Measurements from ENCODE around the gene NDUFB10. TPM values are rescaled to one million over a fixed set of nuclear protein-coding genes. Genes with fewer than 3 reads are reported as not detected.

The NDUFB10 gene
- total RNA-seq, 1 experiment from 2014 or later, result 287 TPM

DNA sequence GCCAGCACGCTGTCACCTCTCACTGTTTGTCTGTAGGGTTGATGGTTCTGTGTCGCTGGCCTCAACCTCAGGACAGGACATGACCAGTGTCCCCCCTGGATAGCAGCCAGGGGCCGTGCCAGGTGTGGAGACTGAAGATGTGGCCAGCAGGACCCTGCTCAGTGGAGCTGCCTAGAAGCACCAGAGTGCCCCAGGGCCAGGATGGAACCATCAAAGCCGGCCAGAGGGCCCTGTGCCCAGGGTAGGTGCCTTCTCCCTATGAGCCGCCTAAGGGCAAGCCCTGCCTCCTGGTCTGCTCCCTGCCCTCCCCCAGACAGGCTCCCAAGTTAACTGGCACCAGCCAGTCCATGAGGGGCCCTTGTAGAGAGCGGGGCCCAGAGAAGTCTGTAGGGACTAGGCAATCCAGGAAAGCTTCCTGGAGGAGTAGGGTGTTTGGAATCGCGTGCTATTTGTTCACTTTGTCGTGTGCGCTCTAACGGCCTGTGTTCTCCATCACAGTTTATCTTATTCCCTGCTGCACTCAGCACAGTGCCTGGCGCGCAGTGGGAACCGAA lies 546 bp upstream of the NDUFB10 start:
- H3K4me3 ChIP-seq (ENCODE audit: low read depth in 2 of 2, low read length in 2 of 2), result peak overlapping the region; percentile 75 to 80
- peaks cover 3% of the 10 kb centered on the region for H3K36me3 ChIP-seq (ENCODE audit: control insufficient read depth, insufficient read depth, low read length)
- H3K4me1 ChIP-seq (ENCODE audit: control insufficient read depth, insufficient read depth, low read length), result peaks cover 12% of the 10 kb centered on the region
- no TSS peak for BruUV-seq (replicated peaks)
- intact Hi-C loops (cut with micrococcal nuclease; ENCODE audit: unreplicated experiment) (no loop called here), in situ Hi-C loops (cut with HindIII; ENCODE audit: low pct_unique_long_range_greater_than_20kb, low sequenced_read_pairs) (no loop called here)
- peak; percentile 4 for ATAC-seq
- TF ChIP-seq, protein P1, sequence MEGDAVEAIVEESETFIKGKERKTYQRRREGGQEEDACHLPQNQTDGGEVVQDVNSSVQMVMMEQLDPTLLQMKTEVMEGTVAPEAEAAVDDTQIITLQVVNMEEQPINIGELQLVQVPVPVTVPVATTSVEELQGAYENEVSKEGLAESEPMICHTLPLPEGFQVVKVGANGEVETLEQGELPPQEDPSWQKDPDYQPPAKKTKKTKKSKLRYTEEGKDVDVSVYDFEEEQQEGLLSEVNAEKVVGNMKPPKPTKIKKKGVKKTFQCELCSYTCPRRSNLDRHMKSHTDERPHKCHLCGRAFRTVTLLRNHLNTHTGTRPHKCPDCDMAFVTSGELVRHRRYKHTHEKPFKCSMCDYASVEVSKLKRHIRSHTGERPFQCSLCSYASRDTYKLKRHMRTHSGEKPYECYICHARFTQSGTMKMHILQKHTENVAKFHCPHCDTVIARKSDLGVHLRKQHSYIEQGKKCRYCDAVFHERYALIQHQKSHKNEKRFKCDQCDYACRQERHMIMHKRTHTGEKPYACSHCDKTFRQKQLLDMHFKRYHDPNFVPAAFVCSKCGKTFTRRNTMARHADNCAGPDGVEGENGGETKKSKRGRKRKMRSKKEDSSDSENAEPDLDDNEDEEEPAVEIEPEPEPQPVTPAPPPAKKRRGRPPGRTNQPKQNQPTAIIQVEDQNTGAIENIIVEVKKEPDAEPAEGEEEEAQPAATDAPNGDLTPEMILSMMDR (IDR thresholded peaks at IDR 0.05), result no peak
- TF ChIP-seq POLR2AphosphoS5 (IDR thresholded peaks at IDR 0.05; ENCODE audit: low read depth, low read length), result no peak
- TF ChIP-seq, protein P2, sequence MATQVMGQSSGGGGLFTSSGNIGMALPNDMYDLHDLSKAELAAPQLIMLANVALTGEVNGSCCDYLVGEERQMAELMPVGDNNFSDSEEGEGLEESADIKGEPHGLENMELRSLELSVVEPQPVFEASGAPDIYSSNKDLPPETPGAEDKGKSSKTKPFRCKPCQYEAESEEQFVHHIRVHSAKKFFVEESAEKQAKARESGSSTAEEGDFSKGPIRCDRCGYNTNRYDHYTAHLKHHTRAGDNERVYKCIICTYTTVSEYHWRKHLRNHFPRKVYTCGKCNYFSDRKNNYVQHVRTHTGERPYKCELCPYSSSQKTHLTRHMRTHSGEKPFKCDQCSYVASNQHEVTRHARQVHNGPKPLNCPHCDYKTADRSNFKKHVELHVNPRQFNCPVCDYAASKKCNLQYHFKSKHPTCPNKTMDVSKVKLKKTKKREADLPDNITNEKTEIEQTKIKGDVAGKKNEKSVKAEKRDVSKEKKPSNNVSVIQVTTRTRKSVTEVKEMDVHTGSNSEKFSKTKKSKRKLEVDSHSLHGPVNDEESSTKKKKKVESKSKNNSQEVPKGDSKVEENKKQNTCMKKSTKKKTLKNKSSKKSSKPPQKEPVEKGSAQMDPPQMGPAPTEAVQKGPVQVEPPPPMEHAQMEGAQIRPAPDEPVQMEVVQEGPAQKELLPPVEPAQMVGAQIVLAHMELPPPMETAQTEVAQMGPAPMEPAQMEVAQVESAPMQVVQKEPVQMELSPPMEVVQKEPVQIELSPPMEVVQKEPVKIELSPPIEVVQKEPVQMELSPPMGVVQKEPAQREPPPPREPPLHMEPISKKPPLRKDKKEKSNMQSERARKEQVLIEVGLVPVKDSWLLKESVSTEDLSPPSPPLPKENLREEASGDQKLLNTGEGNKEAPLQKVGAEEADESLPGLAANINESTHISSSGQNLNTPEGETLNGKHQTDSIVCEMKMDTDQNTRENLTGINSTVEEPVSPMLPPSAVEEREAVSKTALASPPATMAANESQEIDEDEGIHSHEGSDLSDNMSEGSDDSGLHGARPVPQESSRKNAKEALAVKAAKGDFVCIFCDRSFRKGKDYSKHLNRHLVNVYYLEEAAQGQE (IDR thresholded peaks at IDR 0.05; ENCODE audit: insufficient read depth in 1 of 2, low read depth in 2 of 2, low read length in 1 of 2), result no peak
- peak overlapping the region; percentile 83 for H3K27ac ChIP-seq (ENCODE audit: low read length)
- no peaks in the 10 kb centered on the region for H3K9me3 ChIP-seq (ENCODE audit: control insufficient read depth, insufficient read depth, low read depth, low read length)
- ChIA-PET CTCF (no interaction called here), POLR2A (no interaction called here)
- H3K27me3 ChIP-seq (ENCODE audit: control insufficient read depth, insufficient read depth, low read length), result no peaks in the 10 kb centered on the region
- DNase-seq (ENCODE audit: low read depth, low spot score), result no peak

DNA sequence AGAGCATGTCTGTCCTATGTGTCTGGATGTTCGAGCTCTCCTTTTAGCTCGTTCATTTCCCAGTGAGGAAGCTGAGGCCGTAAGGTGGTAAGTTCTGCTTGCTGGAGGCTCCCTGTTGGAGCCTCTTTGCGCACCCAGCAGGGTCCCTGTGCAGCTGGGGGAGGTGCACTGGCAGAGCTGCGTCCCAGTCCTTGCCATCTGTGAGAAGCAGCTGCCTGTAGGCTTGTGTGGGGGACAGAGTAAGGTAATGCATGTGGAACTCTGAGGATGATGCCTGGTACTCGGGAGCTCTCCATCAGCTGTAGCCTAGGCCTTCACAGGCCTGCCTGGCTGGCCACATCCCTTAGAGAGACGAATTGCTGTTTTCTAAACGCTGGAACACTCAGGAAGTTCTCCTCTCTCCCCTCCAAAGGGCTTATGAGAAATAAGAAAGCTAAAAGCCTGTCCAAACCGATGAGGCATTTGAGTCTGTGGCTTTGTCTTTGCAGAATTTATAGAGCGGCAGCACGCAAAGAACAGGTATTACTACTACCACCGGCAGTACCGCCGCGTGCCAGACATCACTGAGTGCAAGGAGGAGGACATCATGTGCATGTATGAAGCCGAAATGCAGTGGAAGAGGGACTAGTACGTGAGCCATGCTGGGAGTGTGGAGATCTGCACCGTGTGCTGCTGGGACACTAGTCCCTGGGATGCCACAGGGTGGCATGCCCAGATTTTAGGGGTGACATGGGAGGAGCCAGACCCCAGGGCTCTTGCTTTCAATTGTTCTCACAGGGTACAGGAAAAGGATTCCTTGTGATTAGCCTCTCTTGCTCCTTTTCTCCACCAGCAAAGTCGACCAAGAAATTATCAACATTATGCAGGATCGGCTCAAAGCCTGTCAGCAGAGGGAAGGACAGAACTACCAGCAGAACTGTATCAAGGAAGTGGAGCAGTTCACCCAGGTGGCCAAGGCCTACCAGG lies 1.6 kb downstream of the NDUFB10 start:
- ChIA-PET CTCF (no interaction called here), POLR2A (interaction anchor here (0.6 kb wide), 2 partner anchors 125 to 467 kb away, joined by 4 to 8 read pairs; no protein-coding TSS in a partner anchor)
- BruUV-seq (replicated peaks), result TSS peak; percentile 82
- Histone ChIP-seq H3K4me3 (ENCODE audit: low read depth in 2 of 2, low read length in 2 of 2) (peak overlapping the region; percentile 75 to 80), H3K9me3 (ENCODE audit: control insufficient read depth, insufficient read depth, low read depth, low read length) (no peaks in the 10 kb centered on the region), H3K27ac (ENCODE audit: low read length) (peak overlapping the region; percentile 72), H3K36me3 (ENCODE audit: control insufficient read depth, insufficient read depth, low read length) (peaks cover 11% of the 10 kb centered on the region), H3K27me3 (ENCODE audit: control insufficient read depth, insufficient read depth, low read length) (no peaks in the 10 kb centered on the region), H3K4me1 (ENCODE audit: control insufficient read depth, insufficient read depth, low read length) (peaks cover 12% of the 10 kb centered on the region)
- intact Hi-C loops (cut with micrococcal nuclease; ENCODE audit: unreplicated experiment), result no loop called here
- peak; percentile 50 for ATAC-seq
- TF ChIP-seq, protein P1 (IDR thresholded peaks at IDR 0.05), result no peak
- TF ChIP-seq SIN3A (IDR thresholded peaks at IDR 0.05; ENCODE audit: borderline replicate concordance, insufficient read depth, low read depth, low read length), result peak; percentile 63; the same call in 1 of the 2 replicates
- TF ChIP-seq TCF7L2 (IDR thresholded peaks at IDR 0.05; ENCODE audit: low read depth, low read length), result no peak
- TF ChIP-seq, protein P2 (IDR thresholded peaks at IDR 0.05; ENCODE audit: insufficient read depth in 1 of 2, low read depth in 2 of 2, low read length in 1 of 2), result no peak
- TF ChIP-seq POLR2AphosphoS5 (IDR thresholded peaks at IDR 0.05; ENCODE audit: low read depth, low read length), result peak; percentile 89
- no peak for DNase-seq (ENCODE audit: low read depth, low spot score)
- in situ Hi-C loops (cut with HindIII; ENCODE audit: low pct_unique_long_range_greater_than_20kb, low sequenced_read_pairs), result no loop called here
